Measurements from ENCODE around the gene SHROOM3.
A peak's percentile ranks its signal among the peaks of the same experiment; 100 is the strongest.

DNA sequence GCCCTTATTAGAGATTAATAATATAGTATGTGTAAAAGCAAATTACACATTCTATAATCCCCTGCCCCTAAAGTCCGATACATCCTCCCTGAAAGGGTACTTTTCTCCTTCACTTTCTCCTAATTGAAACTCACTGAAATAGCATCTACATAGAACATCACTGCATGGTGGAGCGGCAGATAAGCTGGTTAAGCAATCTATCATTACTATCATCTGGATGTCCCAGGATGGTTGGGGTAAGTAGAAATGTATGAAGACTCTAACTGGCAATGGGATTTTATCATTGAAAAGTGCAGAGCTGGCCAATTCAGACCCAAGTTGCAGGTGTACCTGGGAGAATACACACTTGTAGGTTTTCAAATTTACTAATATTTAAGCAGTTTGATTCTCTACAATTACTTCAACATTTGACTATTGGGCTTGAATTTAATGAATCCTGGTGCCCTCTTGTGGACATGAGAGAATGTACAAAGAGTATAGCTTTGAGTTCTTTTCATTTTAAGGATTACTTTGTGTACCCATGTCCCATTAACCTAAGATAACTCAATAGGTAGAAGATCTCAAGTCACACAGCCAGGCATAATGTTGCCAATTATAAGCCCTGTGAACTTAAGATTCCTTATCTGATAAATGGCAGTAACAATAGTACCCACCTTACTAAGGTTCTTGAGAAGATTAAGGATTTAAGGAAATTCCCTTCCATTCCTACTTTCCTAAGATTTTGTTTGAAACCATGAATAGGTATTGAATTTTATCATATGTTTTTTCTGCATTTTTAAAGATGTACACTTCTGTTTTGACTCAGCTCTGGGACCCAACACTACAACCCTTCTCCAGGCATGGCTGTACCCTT, 69.8 kb downstream of the SHROOM3 start:
- TF ChIP-seq, protein P1, sequence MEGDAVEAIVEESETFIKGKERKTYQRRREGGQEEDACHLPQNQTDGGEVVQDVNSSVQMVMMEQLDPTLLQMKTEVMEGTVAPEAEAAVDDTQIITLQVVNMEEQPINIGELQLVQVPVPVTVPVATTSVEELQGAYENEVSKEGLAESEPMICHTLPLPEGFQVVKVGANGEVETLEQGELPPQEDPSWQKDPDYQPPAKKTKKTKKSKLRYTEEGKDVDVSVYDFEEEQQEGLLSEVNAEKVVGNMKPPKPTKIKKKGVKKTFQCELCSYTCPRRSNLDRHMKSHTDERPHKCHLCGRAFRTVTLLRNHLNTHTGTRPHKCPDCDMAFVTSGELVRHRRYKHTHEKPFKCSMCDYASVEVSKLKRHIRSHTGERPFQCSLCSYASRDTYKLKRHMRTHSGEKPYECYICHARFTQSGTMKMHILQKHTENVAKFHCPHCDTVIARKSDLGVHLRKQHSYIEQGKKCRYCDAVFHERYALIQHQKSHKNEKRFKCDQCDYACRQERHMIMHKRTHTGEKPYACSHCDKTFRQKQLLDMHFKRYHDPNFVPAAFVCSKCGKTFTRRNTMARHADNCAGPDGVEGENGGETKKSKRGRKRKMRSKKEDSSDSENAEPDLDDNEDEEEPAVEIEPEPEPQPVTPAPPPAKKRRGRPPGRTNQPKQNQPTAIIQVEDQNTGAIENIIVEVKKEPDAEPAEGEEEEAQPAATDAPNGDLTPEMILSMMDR (IDR thresholded peaks at IDR 0.05) = peak in 5 of 6 experiments; percentile 37 to 72 (median 66)
- TF ChIP-seq POLR2A (IDR thresholded peaks at IDR 0.05) = no peak
